ENCODE results near the gene MLANA.

DNA sequence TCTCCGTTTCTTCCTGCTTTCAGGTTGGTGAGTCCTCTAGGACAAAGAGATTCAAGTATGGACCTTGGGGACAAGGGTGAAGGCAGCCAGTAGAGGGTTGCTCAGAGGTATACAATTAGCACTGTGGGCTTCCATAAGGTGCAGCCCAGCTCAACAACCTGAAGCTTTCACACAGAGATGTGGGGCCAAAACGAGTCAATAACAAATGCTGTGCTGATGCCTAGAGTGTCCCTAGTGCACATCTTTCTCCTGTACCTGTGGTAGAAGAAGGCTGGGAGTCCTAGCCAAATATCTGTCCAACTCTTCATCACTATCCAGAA, 20.7 kb upstream of the MLANA start:
- TF ChIP-seq EZH2 (IDR thresholded peaks at IDR 0.05; ENCODE audit: borderline replicate concordance, insufficient read depth, low read length, poor library complexity, severe bottlenecking) (no peak), TAF1 (IDR thresholded peaks at IDR 0.05; ENCODE audit: low read depth) (no peak)
- TF ChIP-seq, protein P1, sequence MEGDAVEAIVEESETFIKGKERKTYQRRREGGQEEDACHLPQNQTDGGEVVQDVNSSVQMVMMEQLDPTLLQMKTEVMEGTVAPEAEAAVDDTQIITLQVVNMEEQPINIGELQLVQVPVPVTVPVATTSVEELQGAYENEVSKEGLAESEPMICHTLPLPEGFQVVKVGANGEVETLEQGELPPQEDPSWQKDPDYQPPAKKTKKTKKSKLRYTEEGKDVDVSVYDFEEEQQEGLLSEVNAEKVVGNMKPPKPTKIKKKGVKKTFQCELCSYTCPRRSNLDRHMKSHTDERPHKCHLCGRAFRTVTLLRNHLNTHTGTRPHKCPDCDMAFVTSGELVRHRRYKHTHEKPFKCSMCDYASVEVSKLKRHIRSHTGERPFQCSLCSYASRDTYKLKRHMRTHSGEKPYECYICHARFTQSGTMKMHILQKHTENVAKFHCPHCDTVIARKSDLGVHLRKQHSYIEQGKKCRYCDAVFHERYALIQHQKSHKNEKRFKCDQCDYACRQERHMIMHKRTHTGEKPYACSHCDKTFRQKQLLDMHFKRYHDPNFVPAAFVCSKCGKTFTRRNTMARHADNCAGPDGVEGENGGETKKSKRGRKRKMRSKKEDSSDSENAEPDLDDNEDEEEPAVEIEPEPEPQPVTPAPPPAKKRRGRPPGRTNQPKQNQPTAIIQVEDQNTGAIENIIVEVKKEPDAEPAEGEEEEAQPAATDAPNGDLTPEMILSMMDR (IDR thresholded peaks at IDR 0.05; ENCODE audit: poor library complexity, severe bottlenecking), result no peak
